GM21528 (cell line): ENCODE measurements around the gene MRPL32.

ENCODE experiments used
- ATAC-seq: cut with Tn5 transposase; IDR thresholded peaks from one replicate; pipeline ENCODE4 v1.9.1; 2021; ENCODE audit warnings: mild to moderate bottlenecking, moderate library complexity; ENCODE audit not compliant: unreplicated experiment, low FRiP score

Gene MRPL32

DNA sequence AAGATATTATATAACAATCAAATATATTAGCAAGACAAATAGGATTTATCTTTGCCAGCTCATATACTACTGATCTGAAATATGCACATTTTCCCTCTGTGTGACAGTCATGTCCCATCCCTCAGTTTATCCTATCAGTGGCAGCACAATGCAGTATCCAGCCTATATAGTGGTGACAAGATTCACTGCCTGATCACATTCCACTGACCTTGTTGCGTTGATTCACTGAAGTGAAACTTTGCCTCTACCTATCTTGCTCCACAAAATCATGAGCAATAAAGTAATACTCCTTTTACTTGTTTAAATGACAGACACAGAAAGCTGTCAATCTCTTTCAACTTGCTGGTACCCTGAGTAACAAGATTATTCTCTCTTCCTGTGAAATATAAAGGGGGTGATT is 6.5 kb upstream of the MRPL32 start:
- no peak for ATAC-seq

DNA sequence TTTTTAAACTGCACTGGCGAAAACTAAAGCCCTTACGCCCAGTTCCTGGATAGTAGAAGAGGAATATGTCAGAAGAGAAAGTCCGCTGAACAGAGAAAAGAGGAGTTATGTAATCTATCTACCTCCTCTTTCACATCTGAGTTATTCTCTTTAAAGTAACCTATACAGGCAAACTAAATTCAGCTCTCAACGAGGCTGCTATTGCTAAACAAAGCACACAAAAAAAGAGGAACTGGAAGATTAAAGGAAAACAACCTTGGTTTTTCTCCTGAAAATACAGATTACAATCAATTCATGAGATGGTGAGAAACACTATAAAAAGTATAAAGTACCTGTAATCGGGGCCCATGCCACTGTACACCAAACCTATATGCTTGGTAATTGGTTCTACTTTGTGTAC is 6.0 kb upstream of the MRPL32 start:
- no peak for ATAC-seq

DNA sequence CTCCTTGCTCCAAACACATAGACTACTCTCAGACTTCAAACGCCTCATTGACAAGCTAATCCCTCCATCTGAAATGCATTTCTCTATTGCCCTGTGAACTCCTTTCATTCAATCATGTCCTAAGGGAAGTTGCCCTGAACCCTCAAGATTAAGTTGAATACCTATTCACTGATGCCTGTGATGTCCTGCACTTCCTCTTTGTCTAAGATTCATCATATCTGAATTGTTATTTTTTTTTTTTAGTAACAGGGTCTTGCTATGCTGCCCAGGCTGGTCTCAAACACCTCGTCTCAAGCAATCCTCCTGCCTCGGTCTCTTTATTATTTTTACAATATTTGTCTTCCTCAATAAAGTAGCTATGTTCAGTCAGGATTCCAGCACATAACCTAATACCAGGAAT is 3.4 kb upstream of the MRPL32 start:
- no peak for ATAC-seq

DNA sequence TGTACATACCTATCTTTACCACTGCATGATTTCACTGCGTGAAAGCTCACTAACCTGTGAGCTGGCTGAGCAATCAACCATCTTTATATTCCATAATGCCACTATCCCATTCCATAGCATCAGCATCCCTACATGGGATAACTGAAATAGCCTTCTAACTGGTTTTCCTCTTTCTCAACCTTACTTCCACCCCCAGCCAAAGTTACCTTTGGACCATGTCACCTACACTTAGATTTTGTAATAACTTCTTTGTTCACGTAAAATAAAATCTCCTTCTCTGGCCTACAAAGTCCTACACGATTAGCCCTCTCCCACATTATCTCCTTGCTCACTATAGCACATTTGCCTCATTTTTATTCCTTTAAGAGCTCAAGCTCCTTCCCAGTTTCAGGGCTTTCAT is 2.7 kb upstream of the MRPL32 start:
- ATAC-seq: no peak

DNA sequence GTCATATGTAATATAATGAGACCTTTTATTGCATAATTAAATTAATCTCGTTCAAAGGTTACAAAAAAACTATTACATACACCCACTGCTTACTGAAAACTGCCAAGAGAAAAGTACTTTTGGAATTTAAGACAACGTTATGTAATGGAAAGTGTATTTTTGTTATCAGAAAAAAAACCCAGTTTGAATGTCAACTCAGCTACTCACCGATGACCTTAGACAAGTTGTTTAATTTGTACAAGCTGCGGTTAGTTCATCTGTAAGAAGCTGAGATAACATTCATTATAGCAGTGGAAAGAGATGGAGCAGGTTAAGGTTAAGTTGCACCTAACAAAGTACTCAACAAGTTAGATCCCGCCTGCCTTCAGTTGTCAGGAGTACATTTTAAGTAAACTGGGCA is 1.3 kb upstream of the MRPL32 start:
- no peak for ATAC-seq

DNA sequence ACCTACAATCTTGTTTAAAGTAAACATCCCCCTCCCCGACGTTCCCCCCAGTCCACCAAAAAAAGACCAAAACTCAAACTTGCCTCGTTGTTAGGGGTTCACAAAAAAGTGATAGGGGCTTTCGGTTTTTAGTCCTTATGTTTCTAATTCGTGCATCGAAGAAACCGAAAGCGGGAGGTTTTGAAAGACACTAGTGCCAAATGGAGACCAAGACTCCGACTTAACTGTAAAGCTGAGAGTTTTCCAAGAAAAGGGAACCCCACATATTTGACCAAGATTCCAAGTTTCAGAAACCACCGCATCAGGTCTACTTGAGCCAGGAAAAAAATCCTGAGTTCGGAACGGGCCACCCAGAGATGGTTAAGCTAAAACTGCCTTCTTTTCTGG is 736 bp upstream of the MRPL32 start:
- no peak for ATAC-seq

DNA sequence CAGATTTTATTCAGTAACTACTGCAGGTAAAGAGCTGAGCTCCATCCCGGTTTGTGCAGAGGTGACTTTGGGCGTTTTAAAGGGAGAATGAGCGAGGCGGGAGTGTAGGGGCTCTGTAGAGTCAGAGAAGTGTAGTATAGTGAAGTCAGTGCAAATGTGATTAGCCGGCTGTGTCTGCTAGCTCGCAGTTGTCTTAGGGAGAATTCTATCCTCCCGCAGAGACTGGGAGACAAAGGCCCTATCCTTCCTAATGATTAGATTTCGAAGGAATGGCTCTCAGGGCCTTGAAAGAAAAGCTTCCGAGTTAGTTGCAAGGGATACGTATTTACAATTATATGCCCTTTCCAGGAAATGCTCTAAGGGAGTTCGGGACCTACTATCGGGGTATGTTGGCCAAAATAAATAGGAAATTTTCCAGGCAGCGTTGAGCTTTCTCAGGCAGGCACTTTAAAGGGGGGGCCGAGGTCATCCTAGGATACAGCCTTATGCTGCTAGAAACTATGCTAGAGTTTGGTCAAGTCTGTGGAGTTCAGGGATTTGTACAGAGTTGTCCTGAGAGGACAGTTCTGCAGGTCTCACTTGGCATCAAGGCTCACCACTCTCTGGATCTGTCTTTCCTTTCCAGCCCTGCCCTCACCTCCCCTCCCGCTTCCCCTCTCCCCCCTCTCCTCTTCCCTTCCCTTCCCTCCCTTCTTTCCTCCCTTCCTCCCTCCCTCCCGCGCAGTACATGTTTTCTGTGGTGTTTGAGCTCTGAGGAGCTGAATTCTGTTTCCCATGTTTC is 825 bp downstream of the MRPL32 start:
- ATAC-seq: no peak

DNA sequence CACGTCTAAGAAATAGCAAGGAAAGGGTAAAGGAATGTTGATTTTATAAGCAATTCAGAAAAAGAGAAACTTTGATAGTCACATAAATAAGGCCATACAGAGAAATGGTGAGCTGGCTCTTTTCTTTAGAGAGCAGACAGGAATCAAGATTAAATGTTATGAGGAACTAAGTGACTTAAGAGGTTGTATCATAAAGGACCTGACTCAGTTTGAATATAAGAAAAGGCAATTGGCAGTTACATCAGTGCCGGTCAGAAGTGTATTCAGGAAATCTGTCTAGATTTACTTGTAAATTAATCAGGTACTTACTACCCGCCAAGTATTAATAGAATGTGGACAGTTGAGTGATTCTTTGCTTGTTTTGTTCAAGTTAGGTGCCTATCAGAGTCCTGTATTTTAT is 2.1 kb downstream of the MRPL32 start:
- ATAC-seq: no peak

DNA sequence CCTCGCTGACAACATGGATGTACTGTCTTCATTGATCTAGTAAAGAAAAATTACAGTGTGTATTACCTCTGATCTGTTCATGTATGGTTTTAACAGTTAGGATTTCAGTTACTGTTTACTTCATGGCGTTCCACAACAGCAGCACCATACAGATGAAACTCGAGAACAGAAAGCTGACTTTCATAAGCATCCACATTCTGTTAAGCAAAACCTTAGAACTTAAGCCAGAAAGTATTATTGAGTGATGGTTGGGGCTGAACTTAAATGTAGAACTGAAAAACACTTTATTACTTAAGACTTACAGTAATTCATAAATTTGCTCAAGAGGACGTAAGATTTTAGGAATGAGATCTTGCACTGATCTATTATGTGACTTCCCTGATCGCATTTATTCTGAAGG is 3.7 kb downstream of the MRPL32 start:
- ATAC-seq: no peak

DNA sequence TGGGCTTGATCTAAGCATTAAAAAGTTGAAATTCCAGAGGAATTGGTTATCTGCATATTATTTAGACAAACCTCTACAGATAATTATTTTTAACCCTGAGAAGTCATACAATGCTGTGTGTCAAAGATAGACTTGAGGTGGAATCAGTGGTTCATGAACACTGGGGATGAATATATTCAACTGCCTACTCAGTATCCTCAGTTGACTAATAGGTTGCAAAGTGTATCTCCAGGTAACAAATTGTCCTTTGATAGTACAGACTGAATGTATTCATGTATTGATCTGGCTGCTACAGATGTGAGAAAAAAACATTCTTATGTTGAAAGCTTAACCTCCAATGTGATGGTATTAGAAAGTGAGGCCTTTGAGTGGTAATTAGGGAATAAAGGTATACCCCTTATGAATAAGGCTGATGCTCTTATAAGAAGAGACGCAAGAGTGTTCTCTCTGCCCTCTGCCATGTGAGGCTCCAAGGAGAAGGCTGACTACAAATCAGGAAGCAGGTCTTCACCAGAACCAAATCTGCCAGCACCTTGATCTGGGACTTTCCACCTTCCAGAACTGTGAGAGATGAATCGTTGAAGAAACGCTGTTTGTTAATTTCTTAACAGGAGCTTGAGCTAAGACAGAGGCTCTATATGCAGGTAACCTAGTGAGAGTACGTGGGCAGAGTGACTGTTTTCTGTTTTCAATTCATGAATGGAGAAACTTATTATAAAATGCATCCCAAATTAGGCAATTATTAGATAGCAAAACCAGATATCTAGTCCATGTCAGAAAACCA is 7.5 kb downstream of the MRPL32 start:
- ATAC-seq: no peak

DNA sequence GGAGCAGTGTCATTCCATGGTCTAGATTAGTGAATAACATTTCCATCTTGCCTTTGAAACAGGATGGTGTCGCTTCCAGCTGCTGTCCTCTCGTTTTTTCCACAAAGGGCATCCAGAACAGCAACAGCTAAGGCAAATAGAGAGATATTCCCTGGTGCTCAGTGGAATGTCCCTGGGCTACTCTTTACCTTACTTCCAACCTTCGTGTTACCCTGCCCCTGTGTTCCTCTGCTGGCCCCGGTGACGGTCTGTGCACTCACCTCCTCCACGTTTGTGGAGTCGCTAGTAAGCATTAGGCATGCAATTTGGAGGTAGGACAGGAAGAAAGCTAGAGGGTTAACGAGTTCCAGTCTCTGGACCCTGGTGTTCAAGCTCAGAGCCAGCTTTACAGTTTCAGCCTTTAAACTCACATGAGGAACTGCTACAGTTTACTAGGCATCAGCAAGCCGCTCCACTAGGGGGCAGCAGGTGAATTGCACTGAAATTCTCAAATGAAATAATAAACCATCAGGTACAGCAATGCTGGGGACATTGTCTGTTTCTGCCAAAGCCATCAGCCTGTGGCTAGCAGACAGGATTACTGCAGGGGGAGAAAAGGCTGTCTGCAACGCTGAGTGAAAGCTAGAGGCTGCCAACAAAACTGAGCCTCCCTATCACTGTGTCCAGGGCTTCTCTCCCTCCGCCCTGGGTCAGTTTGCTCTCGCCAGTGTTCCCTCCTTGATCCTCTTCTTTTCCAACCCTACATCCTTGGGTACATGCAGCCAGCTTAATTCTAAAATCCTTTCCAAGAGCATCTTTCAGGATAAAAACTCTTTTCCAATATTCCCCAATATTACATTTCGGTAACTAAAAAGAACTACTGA is 9.0 kb downstream of the MRPL32 start:
- peak; percentile 43 for ATAC-seq

DNA sequence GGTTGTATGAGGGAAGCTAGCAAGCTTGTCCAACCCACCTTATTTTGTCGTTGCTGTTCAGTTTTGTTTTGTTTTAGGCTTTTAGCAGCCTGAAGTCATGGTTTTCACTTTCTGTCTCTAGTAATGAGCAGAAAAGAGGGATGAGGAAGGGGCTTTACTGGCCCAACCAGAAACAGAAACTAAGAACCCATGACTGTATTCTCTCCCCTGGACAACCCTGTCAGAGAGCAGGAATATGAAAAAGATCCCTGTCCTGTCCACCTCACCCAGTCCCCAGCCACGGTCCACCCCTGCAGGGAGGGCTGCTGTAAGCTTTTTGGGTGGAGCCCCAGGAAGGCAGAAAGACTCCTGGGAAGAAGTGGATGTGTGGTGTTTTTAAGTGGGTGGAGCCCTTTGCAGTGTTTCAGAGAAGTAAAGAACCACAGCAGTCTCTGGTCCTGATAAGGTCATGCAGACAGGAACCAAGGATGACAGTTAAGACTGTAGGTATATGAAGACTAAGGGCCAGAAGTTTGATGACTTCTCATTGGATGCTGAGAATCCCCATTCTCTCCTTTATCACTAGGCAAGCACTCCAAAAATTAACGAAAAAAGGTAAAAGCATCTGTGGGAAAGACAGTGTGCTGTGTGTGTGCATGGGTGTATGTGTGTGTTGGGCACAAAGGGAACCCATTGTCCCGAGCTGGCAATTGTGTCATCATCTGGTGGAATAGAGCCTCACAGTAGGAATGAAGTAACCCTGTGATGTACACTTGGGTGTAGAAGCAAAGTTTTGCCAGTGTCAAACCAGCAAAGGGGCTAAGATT is 13.8 kb downstream of the MRPL32 start:
- peak; percentile 69 for ATAC-seq

DNA sequence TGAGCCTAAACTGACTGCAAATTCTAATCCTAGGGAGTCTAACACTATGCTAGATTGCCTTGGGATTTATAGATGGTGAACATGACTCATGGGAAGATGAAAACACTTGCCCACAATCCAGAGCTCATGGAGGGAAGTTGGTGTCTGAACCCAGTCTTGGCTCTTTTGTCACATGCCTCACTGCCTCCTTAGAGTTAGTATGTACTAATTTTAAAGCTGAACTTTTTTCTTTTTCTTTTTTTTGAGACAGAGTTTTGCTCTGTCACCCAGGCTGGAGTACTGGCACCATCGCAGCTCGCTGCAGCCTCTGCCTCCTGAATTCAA is 14.4 kb downstream of the MRPL32 start:
- no peak for ATAC-seq

DNA sequence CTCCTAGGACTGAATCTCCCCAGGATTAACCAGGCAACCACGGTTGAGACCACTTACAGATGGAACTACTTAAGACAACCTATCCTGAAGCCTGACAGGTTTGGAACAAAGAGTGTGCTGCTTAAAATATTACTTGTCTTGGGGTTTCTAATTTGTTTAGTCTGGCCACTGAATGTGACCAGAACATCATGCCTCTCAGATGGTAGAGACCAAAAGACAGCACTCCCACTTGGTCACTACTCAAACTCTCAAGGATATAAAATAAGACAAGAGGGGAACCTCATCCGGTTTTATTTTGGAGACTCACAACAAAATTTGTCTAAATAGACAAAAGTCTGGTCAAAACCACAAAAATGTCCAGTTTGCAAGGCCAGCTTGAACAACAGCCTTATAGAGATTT is 15.3 kb downstream of the MRPL32 start:
- no peak for ATAC-seq

DNA sequence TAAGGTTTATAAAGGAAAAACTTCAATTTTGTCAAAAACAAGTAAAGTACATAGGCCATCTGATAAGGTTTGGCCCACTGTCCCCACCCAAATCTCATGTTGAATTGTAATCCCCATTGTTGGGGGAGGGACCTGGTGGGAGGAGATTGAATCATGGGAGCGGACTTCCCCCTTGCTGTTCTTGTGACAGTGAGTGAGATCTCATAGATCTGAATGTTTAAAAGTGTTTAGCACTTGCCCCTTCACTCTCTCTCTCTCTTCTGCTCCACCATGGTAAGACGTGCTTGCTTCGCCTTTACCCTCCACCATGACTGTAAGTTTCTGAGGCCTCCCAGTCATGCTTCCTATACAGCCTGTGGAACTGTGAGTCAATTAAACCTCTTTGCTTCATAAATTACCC is 18.2 kb downstream of the MRPL32 start:
- ATAC-seq: no peak

DNA sequence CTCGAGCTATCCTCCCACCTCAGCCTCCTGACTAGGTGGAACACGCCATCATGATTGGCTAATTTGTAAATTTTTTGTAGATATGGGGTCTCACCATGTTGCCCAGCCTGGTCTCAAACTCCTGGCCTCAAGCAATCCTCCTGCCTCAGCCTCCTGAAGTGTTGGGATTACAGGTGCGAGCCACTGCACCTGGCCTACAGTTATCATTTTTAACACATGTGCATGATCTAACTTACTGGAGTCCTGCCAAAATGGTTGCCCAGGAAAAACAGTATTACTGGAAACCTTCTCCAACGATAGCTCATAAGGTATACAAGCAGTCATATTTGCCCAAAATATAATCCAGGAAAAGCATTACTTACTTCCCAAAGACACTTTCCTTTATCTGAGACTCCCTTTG is 20.2 kb downstream of the MRPL32 start:
- no peak for ATAC-seq

DNA sequence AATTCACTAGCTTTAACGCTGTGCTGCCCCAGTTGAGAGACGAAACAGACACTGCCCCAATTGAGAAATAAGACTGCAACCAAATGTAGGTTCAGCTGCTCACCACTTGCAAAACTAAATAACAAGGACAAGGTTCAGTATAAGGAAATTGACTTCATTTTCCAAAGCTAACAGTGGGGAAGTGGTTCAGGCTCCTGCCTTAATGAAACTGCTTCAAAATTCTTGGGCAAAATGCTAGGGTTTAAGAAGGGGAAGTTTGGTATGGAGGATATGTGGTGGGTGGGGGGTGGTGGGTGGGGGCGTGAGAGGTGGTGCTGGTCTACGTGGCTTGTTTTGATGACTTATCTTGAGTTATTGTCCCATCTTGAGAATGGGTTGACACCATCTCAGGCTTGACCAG is 21.8 kb downstream of the MRPL32 start:
- ATAC-seq: no peak

DNA sequence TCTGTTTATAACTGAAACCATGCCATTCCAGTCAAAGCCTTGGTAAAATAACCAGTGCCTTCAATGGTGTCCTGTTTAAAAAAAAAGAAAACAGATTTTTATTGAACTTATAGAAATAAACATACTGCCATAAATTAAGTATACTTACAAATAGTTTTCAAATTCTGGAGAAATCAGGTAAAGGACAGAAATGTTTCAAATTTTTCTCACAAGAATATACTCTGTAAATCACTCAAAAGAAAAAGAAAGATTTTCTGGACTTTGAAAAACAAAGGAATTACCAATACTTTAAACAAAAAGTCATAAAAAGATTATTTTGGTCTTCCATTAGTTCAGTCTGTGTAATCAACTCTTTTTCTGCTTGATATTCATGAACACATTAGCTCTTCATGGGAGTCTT is 23.9 kb downstream of the MRPL32 start:
- ATAC-seq: no peak

DNA sequence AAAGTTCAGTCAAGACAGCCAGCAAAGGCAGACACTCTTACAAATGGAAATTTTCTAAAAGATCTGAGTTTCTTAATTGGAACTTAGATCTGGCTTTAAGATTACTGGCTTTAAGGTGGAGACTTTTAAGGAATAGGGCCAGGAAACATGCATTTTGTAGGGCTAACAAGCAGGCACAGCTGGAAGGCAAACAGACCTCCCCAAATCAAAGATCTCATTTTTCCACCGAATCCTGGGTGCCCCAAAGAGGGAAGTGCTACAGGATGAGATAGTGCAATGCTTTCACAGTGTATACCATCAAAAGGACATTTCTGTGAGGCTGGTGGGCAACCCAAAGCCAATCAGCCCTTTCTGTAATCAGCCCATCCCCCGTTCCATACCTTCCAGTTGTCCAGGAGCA is 27.4 kb downstream of the MRPL32 start:
- no peak for ATAC-seq

DNA sequence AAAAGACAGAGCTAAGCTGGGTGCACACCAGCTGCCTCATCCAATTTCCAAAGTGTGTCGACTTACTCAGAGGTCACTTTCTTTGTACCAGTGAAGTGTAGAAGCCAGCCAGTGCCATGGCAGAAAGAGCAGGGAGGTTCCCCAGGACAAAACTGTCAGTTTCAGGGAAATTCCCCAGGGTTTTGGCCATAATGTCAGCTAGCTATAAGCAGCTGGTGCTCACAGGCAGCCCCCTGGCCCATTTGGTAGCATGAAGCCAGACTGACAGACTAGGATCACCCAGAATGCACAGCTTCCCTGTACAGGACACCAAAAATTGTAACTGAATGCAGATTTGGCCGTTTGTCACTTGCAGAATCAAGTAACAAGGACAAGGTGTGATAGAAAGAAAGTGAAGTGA is 28.6 kb downstream of the MRPL32 start:
- no peak for ATAC-seq

DNA sequence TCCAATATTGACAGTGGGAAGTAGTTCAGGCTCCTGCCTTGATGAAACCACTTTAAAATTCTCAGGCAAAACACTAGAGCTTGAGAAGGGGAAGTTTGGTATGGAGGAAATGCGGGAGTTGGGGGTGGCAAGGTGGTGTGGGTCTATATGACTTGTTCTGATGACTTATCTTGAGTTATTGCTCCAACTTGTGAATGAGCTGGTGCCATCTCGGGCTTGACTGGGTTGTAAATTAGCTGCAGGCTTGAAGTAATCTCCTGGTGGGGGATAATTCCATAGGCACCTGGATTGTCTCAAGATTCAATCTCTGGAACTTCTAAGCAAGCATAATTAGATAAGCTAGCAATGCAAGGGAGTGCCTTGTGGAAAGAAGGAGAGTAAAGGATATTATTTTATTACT is 29.0 kb downstream of the MRPL32 start:
- no peak for ATAC-seq
